WI38 (cell line): ENCODE results near the gene KLF2.

Experiments
- H3K4me3 ChIP-seq: 2 replicates; pipeline ENCODE4 v1.5.1; 2011; ENCODE audit warnings: low read depth, mild to moderate bottlenecking, control low read depth, low read length
- TF ChIP-seq, protein P1 (sequence below): IDR thresholded peaks from 2 replicates; pipeline ENCODE4 v1.5.1; 2012; ENCODE audit warnings: low read depth, mild to moderate bottlenecking, control low read depth, low read length

Gene KLF2

DNA sequence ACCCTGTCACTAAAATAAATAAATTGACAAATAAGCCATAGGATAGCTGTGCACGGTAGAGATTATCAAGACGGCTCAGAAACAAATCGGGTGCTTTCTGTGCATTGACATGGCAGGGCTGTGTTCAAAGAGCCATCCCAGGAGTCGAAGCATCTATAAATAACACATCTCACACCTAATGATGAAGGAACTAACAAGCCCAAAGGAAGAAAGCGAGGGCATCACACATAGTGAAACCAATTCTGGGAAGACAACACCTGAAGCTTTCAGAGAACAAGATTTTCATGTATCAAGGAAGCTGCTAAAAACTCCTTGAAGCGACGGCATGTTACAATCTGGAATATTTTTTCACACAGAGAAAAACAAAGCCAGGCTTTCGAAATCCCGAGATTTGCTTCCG is 36.1 kb downstream of the KLF2 start:
- no peak overlapping the region for H3K4me3 ChIP-seq
- TF ChIP-seq, protein P1, sequence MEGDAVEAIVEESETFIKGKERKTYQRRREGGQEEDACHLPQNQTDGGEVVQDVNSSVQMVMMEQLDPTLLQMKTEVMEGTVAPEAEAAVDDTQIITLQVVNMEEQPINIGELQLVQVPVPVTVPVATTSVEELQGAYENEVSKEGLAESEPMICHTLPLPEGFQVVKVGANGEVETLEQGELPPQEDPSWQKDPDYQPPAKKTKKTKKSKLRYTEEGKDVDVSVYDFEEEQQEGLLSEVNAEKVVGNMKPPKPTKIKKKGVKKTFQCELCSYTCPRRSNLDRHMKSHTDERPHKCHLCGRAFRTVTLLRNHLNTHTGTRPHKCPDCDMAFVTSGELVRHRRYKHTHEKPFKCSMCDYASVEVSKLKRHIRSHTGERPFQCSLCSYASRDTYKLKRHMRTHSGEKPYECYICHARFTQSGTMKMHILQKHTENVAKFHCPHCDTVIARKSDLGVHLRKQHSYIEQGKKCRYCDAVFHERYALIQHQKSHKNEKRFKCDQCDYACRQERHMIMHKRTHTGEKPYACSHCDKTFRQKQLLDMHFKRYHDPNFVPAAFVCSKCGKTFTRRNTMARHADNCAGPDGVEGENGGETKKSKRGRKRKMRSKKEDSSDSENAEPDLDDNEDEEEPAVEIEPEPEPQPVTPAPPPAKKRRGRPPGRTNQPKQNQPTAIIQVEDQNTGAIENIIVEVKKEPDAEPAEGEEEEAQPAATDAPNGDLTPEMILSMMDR, result no peak

GRCh38 chr19:16361254-16361653 is 36.6 kb downstream of the KLF2 start:
- no peak overlapping the region for H3K4me3 ChIP-seq
- TF ChIP-seq, protein P1, result no peak

GRCh38 chr19:16361926-16362325 is 37.3 kb downstream of the KLF2 start:
- TF ChIP-seq, protein P1, result no peak

DNA sequence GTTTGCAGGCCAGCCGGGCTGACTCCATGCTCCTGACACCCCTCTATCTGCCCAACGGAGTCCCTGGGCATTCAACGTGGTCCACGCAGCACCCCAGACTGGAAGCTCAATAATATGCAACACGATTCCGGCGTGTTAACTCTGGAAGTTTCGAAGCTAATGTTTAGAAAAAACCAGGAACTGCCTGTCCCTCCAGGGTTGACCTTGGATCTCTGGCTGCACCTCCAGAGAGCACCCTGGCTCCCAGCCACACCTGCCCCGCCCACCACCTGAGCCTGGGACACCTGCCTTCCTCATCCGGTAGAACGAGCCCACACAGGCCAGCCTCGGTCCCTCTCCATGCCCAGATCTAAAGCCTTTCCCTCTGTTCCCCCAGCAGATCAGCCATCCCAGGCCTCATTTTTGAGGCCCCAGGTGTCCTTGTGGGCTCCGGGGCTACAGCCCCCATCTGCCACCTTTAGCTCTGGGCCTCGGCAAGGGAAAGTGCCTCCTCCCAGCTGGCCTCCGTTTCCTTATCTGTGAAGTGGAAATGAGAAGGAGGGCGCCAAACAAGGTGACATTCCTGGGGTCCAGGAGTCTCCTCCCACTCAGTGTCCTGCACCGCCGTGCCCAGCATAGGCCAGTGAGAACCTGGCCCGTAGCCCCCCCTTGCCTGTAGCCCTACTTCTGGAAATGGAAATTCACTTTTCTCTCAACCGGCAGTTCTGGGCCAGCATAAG is 38.7 kb downstream of the KLF2 start:
- no peak overlapping the region for H3K4me3 ChIP-seq
- TF ChIP-seq, protein P1, result no peak

More at GRCh38 chr19:16361926-16362325, 37.3 kb downstream of the KLF2 start:
- H3K4me3 ChIP-seq, result no peak overlapping the region

GRCh38 chr19:16363852-16364230 is 39.2 kb downstream of the KLF2 start:
- H3K4me3 ChIP-seq, result no peak overlapping the region
- TF ChIP-seq, protein P1, result no peak

- TF ChIP-seq, protein P1, result no peak
- no peak overlapping the region for H3K4me3 ChIP-seq
Observed at GRCh38 chr19:16364231-16364865, 39.7 kb downstream of the KLF2 start.

DNA sequence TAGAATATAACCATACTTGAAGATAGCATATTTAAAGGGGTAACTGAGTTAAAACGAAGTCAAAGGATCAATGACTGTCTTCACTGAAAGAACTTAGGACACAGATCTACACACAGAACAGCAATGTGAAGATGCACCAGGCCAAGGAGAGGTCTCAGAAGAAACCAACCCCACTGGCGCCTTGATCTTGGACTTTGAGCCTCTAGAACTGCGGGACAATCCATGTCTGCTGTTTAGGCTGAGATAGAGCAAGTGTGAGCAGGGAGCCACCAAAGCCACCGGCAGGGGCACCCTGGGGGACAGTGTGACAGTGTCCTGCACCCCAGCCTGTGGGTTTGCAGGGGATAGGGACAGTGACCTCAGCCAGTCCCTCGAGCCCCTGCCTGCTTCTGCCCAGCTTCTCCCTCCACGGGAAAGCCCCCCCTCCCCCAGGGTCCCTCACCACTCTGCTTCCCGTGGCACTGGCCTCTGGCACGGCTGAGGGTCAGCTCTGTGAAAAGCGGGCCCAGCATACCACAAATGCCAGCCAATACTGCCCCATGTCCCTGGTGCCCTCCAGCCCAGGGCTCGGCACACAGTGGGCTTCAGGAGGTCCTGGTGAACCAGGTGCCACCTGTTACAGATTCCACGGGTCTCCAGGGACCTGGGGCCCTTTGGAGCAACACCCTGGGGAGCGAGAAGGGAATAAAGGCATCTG is 40.8 kb downstream of the KLF2 start:
- TF ChIP-seq, protein P1, result no peak
- no peak overlapping the region for H3K4me3 ChIP-seq
